SK-N-SH treated with all-trans-retinoic acid at 6 μM for 48 hours (cell line): ENCODE results near the gene MCEMP1.

Experiments
- ATAC-seq: fragments of 200-7000 bp; cut with Tn5 transposase; 3 replicates; pipeline ENCODE4 v1.9.1; 2020; ENCODE audit warnings: mild to moderate bottlenecking, moderate library complexity
- ARNTL ChIP-seq: fragments of 450-650 bp; formaldehyde crosslinking; IDR thresholded peaks from 2 replicates; pipeline ENCODE4 v1.5.0; 2020; ENCODE audit warnings: low read depth, mild to moderate bottlenecking, moderate library complexity, borderline replicate concordance
- BACH2 ChIP-seq: fragments of 250-450 bp; sonication (Bioruptor Pico); IDR thresholded peaks from 2 replicates; pipeline ENCODE4 v1.9.0; 2021; ENCODE audit warnings: mild to moderate bottlenecking, borderline replicate concordance
- CSDC2 ChIP-seq: fragments of 250-450 bp; sonication (Bioruptor Pico); IDR thresholded peaks from 2 replicates; pipeline ENCODE4 v1.5.0; 2020; ENCODE audit warnings: mild to moderate bottlenecking, moderate library complexity
- ESRRG ChIP-seq: fragments of 250-450 bp; sonication (Bioruptor Pico); IDR thresholded peaks from 2 replicates; pipeline ENCODE4 v1.6.1; 2021; ENCODE audit warnings: mild to moderate bottlenecking
- GLIS3 ChIP-seq: fragments of 250-450 bp; sonication (Bioruptor Pico); IDR thresholded peaks from 2 replicates; pipeline ENCODE4 v1.5.0; 2020; ENCODE audit warnings: mild to moderate bottlenecking, moderate library complexity
- ISL1 ChIP-seq: fragments of 250-450 bp; sonication (Bioruptor Pico); IDR thresholded peaks from 2 replicates; pipeline ENCODE4 v2.1.2; 2022; ENCODE audit warnings: mild to moderate bottlenecking, moderate library complexity
- OSR1 ChIP-seq: fragments of 250-450 bp; sonication (Bioruptor Pico); IDR thresholded peaks from 2 replicates; pipeline ENCODE4 v1.8.0; 2022; ENCODE audit warnings: moderate library complexity, mild to moderate bottlenecking, inconsistent platforms
- PPARA ChIP-seq: fragments of 250-450 bp; sonication (Bioruptor Pico); IDR thresholded peaks from 2 replicates; pipeline ENCODE4 v1.5.0; 2020; ENCODE audit warnings: mild to moderate bottlenecking, borderline replicate concordance
- RARB ChIP-seq: fragments of 250-450 bp; sonication (Bioruptor Pico); IDR thresholded peaks from 2 replicates; pipeline ENCODE4 v1.8.0; 2021; ENCODE audit warnings: mild to moderate bottlenecking, moderate library complexity
- SNAI2 ChIP-seq: fragments of 250-450 bp; sonication (Bioruptor Pico); IDR thresholded peaks from 2 replicates; pipeline ENCODE4 v1.5.0; 2020; ENCODE audit warnings: mild to moderate bottlenecking, moderate library complexity
- TCF4 ChIP-seq: fragments of 250-450 bp; sonication (Bioruptor Pico); IDR thresholded peaks from 2 replicates; pipeline ENCODE4 v1.8.0; 2021; ENCODE audit warnings: mild to moderate bottlenecking, moderate library complexity, borderline replicate concordance
- TOX ChIP-seq: fragments of 250-450 bp; sonication (Bioruptor Pico); IDR thresholded peaks from 2 replicates; pipeline ENCODE4 v1.8.0; 2021; ENCODE audit warnings: mild to moderate bottlenecking, moderate library complexity, borderline replicate concordance
- ZFP3 ChIP-seq: fragments of 250-450 bp; sonication (Bioruptor Pico); IDR thresholded peaks from 2 replicates; pipeline ENCODE4 v1.5.0; 2020; ENCODE audit warnings: mild to moderate bottlenecking, moderate library complexity
- ZFP30 ChIP-seq: fragments of 450-650 bp; formaldehyde crosslinking; IDR thresholded peaks from 2 replicates; pipeline ENCODE4 v1.5.0; 2022; ENCODE audit warnings: mild to moderate bottlenecking, moderate library complexity
- ZNF565 ChIP-seq: fragments of 450-650 bp; formaldehyde crosslinking; conservative IDR thresholded peaks from 2 replicates; pipeline ENCODE4 v1.5.0; 2020; ENCODE audit warnings: low read depth, mild to moderate bottlenecking, moderate library complexity
- ZNF70 ChIP-seq: fragments of 450-650 bp; formaldehyde crosslinking; IDR thresholded peaks from 2 replicates; pipeline ENCODE4 v1.5.0; 2020; ENCODE audit warnings: mild to moderate bottlenecking, moderate library complexity
- ZNF8 ChIP-seq: fragments of 450-650 bp; formaldehyde crosslinking; IDR thresholded peaks from 2 replicates; pipeline ENCODE4 v1.5.0; 2020; ENCODE audit warnings: mild to moderate bottlenecking, moderate library complexity
- TF ChIP-seq, protein P1 (sequence below): fragments of 250-450 bp; sonication (Bioruptor Pico); IDR thresholded peaks from 2 replicates; pipeline ENCODE4 v1.5.1; 2020; ENCODE audit warnings: low read depth, mild to moderate bottlenecking, moderate library complexity
- TF ChIP-seq, protein P2 (sequence below): fragments of 250-450 bp; sonication (Bioruptor Pico); IDR thresholded peaks from 2 replicates; pipeline ENCODE4 v1.5.0; 2020; ENCODE audit warnings: mild to moderate bottlenecking, moderate library complexity
- TF ChIP-seq, protein P3 (sequence below): fragments of 250-450 bp; sonication (Bioruptor Pico); IDR thresholded peaks from 2 replicates; pipeline ENCODE4 v1.8.0; 2021; ENCODE audit warnings: low read depth, mild to moderate bottlenecking, moderate library complexity, borderline replicate concordance
- TF ChIP-seq, protein P4 (sequence below): fragments of 250-450 bp; sonication (Bioruptor Pico); IDR thresholded peaks from 2 replicates; pipeline ENCODE4 v1.8.0; 2020; ENCODE audit warnings: mild to moderate bottlenecking, moderate library complexity, borderline replicate concordance

Gene MCEMP1

DNA sequence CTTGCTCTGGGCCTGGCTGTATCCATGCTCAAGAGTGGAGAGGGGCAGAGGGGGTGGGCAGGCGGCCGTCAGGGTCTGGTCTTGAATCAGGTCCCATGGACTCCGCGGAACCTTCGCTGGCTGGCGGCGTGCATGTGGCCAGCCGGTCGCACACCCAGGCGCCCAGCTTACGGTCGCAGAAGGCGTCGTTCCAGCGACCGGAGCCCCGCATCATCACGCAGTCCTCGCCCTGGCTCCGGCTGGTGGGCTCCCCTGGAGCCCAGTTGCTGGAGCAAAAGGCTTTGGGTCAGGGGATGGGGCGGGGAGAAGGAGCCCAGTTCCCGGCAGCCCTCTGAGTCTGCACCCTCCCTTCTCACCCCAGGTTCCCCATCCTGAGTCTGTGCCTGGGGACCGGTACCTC lies 12.3 kb downstream of the MCEMP1 start:
- TF ChIP-seq OSR1: no peak
- no peak for TF ChIP-seq ISL1 (CRISPR knock-in tag)
- TF ChIP-seq, protein P1, sequence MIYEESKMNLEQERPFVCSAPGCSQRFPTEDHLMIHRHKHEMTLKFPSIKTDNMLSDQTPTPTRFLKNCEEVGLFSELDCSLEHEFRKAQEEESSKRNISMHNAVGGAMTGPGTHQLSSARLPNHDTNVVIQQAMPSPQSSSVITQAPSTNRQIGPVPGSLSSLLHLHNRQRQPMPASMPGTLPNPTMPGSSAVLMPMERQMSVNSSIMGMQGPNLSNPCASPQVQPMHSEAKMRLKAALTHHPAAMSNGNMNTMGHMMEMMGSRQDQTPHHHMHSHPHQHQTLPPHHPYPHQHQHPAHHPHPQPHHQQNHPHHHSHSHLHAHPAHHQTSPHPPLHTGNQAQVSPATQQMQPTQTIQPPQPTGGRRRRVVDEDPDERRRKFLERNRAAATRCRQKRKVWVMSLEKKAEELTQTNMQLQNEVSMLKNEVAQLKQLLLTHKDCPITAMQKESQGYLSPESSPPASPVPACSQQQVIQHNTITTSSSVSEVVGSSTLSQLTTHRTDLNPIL (CRISPR knock-in tag): no peak
- TF ChIP-seq ZNF70: no peak
- no peak for TF ChIP-seq BACH2 (CRISPR knock-in tag)
- TF ChIP-seq CSDC2 (CRISPR knock-in tag): no peak
- no peak for TF ChIP-seq RARB (CRISPR knock-in tag)
- TF ChIP-seq ZFP3 (CRISPR knock-in tag): no peak
- TF ChIP-seq, protein P2, sequence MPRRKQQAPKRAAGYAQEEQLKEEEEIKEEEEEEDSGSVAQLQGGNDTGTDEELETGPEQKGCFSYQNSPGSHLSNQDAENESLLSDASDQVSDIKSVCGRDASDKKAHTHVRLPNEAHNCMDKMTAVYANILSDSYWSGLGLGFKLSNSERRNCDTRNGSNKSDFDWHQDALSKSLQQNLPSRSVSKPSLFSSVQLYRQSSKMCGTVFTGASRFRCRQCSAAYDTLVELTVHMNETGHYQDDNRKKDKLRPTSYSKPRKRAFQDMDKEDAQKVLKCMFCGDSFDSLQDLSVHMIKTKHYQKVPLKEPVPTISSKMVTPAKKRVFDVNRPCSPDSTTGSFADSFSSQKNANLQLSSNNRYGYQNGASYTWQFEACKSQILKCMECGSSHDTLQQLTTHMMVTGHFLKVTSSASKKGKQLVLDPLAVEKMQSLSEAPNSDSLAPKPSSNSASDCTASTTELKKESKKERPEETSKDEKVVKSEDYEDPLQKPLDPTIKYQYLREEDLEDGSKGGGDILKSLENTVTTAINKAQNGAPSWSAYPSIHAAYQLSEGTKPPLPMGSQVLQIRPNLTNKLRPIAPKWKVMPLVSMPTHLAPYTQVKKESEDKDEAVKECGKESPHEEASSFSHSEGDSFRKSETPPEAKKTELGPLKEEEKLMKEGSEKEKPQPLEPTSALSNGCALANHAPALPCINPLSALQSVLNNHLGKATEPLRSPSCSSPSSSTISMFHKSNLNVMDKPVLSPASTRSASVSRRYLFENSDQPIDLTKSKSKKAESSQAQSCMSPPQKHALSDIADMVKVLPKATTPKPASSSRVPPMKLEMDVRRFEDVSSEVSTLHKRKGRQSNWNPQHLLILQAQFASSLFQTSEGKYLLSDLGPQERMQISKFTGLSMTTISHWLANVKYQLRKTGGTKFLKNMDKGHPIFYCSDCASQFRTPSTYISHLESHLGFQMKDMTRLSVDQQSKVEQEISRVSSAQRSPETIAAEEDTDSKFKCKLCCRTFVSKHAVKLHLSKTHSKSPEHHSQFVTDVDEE (CRISPR knock-in tag): no peak
- TF ChIP-seq TOX (CRISPR knock-in tag): no peak
- no peak for TF ChIP-seq TCF4 (CRISPR knock-in tag)
- no peak for TF ChIP-seq ZFP30 (CRISPR knock-in tag)
- TF ChIP-seq PPARA: no peak
- no peak for TF ChIP-seq ZNF565 (CRISPR knock-in tag)
- TF ChIP-seq, protein P3, sequence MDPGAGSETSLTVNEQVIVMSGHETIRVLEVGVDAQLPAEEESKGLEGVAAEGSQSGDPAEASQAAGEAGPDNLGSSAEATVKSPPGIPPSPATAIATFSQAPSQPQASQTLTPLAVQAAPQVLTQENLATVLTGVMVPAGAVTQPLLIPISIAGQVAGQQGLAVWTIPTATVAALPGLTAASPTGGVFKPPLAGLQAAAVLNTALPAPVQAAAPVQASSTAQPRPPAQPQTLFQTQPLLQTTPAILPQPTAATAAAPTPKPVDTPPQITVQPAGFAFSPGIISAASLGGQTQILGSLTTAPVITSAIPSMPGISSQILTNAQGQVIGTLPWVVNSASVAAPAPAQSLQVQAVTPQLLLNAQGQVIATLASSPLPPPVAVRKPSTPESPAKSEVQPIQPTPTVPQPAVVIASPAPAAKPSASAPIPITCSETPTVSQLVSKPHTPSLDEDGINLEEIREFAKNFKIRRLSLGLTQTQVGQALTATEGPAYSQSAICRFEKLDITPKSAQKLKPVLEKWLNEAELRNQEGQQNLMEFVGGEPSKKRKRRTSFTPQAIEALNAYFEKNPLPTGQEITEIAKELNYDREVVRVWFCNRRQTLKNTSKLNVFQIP: no peak
- no peak for TF ChIP-seq ZNF8 (CRISPR knock-in tag)
- no peak for TF ChIP-seq GLIS3
- TF ChIP-seq, all 23 proteins: peak for 0

DNA sequence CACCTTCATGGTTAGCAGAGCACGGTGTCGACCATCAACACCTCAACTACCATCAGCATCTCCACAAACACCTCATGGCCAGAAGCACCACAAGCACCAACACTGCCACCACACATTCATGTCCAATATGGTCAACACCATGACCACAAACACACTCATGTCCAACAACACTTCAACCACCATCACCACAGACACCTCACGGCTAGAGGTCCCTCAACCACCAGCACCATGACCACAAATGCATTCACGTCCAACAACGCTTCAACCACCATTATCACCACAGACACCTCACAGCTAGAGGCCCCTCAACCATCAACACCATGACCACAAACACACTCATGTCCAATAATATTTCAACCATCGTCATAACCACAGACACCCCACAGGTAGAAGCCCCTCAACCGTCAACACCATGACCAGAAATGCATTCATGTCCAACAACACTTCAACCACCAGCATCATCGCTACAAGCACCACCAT lies 13.9 kb downstream of the MCEMP1 start:
- no peak for ATAC-seq
- TF ChIP-seq SNAI2 (CRISPR knock-in tag) (no peak), CSDC2 (CRISPR knock-in tag) (no peak), ESRRG (CRISPR knock-in tag) (no peak), ARNTL (CRISPR knock-in tag) (no peak)

More for the DNA sequence above, 12.3 kb downstream of the MCEMP1 start:
- no peak for ATAC-seq

DNA sequence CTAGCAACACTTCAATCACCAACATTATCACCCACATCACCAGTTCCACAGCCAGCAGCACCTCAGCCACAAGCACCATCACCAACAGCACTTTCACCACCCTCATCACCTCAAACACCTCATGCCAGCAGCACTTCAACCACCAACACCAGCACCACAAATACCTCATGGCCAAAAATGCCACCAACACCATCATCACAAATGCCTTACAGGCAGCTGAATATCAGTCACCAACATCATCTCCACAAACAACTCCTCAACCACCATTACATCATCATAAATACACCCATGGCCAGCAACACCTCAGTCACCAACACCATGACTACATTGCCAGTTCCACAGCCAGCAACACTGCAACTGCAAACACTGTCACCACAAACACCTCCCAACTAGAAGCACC lies 14.6 kb downstream of the MCEMP1 start:
- TF ChIP-seq, protein P2 (CRISPR knock-in tag): no peak
- TF ChIP-seq RARB (CRISPR knock-in tag): no peak
- TF ChIP-seq, all 23 proteins: peak for 0
- no peak for ATAC-seq

DNA sequence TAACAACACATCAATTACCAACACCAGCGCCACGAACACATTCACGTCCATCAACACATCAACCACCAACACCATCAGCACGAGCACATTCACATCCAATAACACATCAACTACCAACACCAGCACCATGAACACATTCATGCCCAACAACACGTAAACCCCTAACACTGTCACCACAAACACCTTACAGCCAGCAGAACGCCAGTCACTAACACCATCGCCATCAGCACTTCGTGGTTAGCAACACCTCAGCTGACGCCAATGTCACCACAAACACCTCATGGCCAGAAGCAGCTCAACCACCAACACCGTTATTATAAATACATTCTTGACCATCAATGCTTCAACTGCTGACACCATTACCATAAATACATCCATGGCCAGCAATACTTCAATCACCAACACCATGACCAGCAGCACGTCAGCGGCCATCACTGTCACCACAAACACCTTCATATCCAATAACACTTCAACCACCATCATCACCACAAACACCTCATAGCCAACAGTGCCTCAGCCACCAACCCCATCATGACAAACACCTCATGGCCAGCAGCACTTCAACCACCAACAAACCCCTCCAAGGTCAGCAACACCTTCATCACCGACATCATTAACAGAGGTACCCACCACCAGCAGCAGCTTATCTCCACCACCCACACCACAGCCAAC lies 15.7 kb downstream of the MCEMP1 start:
- no peak for TF ChIP-seq ESRRG (CRISPR knock-in tag)
- TF ChIP-seq CSDC2 (CRISPR knock-in tag): no peak
- TF ChIP-seq GLIS3: no peak
- TF ChIP-seq TOX (CRISPR knock-in tag): no peak
- TF ChIP-seq, protein P4, sequence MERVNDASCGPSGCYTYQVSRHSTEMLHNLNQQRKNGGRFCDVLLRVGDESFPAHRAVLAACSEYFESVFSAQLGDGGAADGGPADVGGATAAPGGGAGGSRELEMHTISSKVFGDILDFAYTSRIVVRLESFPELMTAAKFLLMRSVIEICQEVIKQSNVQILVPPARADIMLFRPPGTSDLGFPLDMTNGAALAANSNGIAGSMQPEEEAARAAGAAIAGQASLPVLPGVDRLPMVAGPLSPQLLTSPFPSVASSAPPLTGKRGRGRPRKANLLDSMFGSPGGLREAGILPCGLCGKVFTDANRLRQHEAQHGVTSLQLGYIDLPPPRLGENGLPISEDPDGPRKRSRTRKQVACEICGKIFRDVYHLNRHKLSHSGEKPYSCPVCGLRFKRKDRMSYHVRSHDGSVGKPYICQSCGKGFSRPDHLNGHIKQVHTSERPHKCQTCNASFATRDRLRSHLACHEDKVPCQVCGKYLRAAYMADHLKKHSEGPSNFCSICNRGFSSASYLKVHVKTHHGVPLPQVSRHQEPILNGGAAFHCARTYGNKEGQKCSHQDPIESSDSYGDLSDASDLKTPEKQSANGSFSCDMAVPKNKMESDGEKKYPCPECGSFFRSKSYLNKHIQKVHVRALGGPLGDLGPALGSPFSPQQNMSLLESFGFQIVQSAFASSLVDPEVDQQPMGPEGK (CRISPR knock-in tag): no peak
- TF ChIP-seq, protein P3: no peak
- ATAC-seq: no peak
